Measurements from ENCODE around the gene HPCAL1.

DNA sequence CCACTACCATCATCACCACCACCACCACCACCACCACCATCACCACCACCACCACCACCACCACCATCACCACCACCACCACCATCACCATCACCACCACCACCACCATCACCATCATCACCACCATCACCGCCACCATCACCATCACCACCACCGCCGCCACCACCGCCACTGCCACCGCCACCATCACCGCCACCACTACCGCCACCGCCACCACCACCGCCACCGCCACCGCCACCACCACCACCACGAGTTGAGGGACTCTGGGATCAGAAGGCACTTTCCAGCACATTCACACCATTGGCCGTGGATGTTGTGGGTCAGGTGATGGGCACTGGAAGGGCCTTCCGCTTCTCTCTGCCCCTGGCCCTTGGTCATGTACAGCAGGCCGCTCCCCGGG lies 96.7 kb downstream of the HPCAL1 start:
- TF ChIP-seq, protein P1, sequence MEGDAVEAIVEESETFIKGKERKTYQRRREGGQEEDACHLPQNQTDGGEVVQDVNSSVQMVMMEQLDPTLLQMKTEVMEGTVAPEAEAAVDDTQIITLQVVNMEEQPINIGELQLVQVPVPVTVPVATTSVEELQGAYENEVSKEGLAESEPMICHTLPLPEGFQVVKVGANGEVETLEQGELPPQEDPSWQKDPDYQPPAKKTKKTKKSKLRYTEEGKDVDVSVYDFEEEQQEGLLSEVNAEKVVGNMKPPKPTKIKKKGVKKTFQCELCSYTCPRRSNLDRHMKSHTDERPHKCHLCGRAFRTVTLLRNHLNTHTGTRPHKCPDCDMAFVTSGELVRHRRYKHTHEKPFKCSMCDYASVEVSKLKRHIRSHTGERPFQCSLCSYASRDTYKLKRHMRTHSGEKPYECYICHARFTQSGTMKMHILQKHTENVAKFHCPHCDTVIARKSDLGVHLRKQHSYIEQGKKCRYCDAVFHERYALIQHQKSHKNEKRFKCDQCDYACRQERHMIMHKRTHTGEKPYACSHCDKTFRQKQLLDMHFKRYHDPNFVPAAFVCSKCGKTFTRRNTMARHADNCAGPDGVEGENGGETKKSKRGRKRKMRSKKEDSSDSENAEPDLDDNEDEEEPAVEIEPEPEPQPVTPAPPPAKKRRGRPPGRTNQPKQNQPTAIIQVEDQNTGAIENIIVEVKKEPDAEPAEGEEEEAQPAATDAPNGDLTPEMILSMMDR (IDR thresholded peaks at IDR 0.05; ENCODE audit: insufficient read depth, low read length, poor library complexity, severe bottlenecking), result no peak
- TF ChIP-seq EZH2phosphoT487 (conservative IDR thresholded peaks at IDR 0.05; ENCODE audit: low read length), result no peak

Measured in SU-DHL-6 (cell line).